VCaP (cell line): ENCODE data around the gene DDX20.

Experiments used
- H3K27ac ChIP-seq: fragments of 450-650 bp; 2 replicates; pipeline ENCODE4 v1.5.1; 2017
- CTCF ChIP-seq: fragments of 450-650 bp; conservative IDR thresholded peaks from 2 replicates; pipeline ENCODE4 v1.5.1; 2017; ENCODE audit warnings: mild to moderate bottlenecking, moderate library complexity

The DDX20 gene

GRCh38 chr1:111719674-111720132 is 36.0 kb upstream of the DDX20 start:
- H3K27ac ChIP-seq: no peak overlapping the region
- no peak for TF ChIP-seq CTCF

GRCh38 chr1:111720274-111720976 is 35.3 kb upstream of the DDX20 start:
- no peak overlapping the region for H3K27ac ChIP-seq
- TF ChIP-seq CTCF: no peak

GRCh38 chr1:111720977-111721786 is 34.5 kb upstream of the DDX20 start:
- no peak for TF ChIP-seq CTCF
- no peak overlapping the region for H3K27ac ChIP-seq

GRCh38 chr1:111723091-111723806 is 32.5 kb upstream of the DDX20 start:
- no peak for TF ChIP-seq CTCF
- H3K27ac ChIP-seq: no peak overlapping the region

- no peak for TF ChIP-seq CTCF
- H3K27ac ChIP-seq: no peak overlapping the region
These were observed 31.8 kb upstream of the DDX20 start for GRCh38 chr1:111723871-111724270.

GRCh38 chr1:111725192-111725591 is 30.5 kb upstream of the DDX20 start:
- no peak for TF ChIP-seq CTCF
- H3K27ac ChIP-seq: no peak overlapping the region

GRCh38 chr1:111727056-111727455 is 28.6 kb upstream of the DDX20 start:
- no peak for TF ChIP-seq CTCF
- no peak overlapping the region for H3K27ac ChIP-seq
